GM19043 (cell line): ENCODE data around the gene ZDHHC23.

Source experiments
- ATAC-seq: cut with Tn5 transposase; IDR thresholded peaks from one replicate; pipeline ENCODE4 v1.9.1; 2021; ENCODE audit warnings: low read depth; ENCODE audit not compliant: unreplicated experiment

ZDHHC23 gene

GRCh38 chr3:113947372-113948014 is at the start of gene ZDHHC23:
TSS of gene ZDHHC23 (plus strand) at chr3:113948013. CDS start at chr3:113948803, 790 bp downstream.
- peak; percentile 71 for ATAC-seq

GRCh38 chr3:113898892-113899291 is 48.9 kb upstream of the ZDHHC23 start:
- ATAC-seq: no peak

DNA sequence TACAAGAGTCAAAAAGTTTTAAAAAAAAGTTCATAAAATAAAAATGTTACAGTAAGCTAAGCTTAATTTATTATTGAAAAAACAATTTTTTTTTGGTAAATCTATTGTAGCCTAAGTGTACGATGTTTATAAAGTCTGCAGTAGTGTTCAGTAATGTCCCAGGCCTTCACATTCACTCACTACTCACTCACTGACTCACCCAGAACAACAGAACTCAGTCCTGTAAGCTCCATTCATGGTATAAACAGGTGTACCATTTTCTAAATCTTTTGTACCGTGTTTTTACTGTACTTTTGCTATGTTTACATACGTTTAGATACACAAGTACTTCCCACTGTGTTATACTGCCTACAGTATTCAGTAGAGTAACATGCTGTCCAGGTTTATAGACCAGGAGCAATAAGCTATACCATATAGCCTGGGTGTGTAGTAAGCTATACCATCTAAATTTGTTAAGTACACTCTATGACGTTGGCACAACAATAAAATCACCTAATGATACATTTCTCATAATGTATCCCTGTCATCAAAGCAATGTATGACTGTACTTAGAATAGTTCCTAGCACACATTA is 41.2 kb upstream of the ZDHHC23 start:
- no peak for ATAC-seq

GRCh38 chr3:113908133-113908532 is 39.7 kb upstream of the ZDHHC23 start:
- ATAC-seq: no peak

DNA sequence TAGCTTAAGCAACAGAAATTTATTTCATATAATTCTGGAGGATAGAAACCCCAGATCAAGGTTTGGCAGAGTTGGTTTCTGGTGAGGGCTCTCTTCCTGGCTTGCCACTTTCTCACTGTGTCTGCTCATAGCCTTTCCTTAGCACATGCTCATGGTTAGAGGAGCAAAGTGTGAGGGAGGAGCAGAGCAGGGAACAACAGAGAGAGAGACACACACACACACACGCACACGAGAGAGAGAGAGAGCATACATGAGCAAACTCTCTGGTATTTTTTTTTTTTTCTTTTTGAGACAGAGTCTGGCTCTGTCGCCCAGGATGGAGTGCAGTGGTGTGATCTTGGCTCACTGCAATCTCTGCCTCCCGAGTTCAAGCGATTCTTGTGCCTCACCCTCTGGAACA is 36.8 kb upstream of the ZDHHC23 start:
- ATAC-seq: no peak

DNA sequence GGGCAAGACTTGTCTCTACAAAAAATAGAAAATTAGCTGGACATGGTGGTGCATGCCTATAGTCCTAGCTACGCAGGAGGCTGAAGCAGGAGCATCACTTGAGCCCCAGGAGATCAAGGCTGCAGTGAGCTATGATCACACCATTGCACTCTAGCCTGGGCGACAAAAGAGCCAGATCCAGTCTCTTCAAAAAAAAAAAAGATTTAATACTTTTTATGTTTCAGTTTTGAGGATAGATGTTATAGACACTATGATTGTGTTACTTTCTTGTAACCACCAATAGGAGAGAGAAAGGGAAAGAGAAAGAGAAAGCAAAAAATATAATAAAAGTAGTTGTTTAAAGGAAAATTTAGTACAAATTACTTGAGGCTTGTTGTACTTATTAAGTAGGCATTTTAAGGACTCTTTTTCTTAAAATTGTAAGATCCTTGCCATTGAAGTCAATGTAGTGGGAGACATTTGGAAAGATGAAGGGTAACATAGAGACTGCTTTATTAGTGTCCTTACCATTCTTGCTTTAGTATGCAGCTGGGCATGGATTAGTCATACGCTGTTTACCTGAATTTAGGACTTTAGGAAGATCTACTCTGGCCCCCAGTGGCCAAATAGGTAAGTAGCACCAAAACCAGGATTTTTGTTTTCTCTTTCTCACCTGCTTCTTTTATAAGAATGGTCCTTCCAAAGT is 35.1 kb upstream of the ZDHHC23 start:
- ATAC-seq: peak; percentile 96

DNA sequence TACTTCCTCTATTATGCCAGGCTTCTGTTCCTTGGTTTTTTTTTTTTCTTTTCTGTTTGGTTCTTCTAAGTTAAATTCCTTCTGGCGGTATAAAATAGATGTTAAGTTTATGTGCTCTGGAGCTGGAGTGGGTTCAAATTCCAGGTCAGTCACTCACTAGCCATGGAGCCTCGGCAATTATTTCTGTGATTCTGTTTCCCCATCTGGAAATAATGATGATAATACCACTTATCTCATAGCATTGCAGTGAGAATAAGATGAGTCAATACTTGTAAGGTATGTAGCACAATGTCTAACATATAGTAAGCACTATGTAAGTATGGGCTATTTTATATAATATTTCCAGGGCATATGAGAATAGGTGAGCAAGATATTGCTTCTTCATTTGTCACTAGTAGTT is 33.2 kb upstream of the ZDHHC23 start:
- no peak for ATAC-seq

DNA sequence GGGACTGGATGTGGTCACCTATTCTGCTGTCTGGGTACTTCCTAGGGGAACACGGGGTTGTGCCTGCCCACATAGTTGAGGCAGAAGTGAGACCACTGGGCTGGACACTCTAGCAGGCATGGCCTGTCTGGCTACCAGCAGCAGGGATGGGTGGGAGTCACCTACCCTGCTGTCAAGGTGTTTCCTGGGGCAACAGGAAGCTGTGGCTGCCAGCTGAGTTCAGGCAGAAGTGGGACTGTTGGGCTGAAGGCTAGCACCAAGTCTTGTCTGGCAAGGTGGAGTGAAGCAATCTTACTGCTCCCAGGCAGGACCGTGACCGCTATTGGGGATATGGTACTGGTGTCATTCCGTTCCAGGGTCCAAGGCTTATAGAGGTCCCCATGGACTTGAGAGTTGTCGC is 20.3 kb upstream of the ZDHHC23 start:
- no peak for ATAC-seq

DNA sequence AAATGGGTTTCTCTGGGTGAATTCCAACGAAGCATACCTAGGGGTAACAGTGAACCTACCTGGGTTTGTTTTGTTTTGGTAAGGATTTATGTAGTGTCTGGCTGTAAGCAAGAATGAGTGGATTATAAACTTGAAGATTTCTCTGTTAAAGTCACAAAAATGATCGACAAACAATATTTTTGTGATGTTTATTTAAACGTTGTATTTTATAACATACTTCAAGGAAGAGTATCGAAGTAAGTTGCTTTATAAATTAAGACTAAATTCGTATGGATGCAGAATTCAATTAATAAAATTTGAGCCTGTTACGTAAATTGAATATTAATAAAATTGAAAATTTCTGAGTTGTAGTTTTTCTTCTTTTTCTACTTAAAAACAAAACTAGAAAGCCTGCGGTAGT is 982 bp upstream of the ZDHHC23 start:
- no peak for ATAC-seq

GRCh38 chr3:113948015-113948917 is 453 bp downstream of the ZDHHC23 start:
- ATAC-seq: peak; percentile 44

DNA sequence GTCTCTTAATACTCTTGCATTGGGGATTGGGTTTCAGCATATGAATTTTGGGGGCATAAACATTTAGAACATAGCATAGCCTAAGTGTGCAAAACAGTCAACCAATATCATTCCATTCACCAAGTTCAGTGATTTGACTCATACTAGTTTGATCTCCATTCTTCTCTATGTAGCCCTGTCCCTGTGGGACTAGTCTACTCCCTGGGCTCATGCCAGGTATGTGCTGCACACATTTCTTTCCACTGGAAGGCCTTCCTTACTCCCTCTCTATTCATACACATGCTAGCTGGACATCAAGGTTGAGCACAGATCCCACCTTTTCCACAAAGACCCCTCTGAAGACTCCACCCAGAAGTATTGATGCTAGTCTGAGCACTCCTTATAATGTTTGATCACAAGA is 5.1 kb downstream of the ZDHHC23 start:
- ATAC-seq: no peak

DNA sequence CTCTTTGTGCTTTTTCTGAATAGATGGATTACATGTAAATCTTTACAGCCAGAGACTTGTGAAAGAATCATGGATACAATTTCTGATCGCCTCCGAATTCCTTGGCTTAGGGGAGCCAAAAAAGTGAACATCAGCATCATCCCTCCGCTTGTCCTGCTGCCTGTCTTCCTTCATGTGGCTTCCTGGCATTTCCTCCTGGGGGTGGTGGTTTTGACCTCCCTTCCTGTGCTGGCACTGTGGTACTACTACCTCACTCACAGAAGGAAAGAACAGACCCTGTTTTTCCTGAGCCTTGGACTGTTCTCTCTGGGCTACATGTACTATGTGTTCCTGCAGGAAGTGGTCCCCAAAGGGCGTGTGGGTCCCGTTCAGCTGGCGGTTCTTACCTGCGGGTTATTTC is 5.9 kb downstream of the ZDHHC23 start:
- ATAC-seq: no peak

- ATAC-seq: no peak
These were observed 6.4 kb downstream of the ZDHHC23 start for GRCh38 chr3:113954091-113954685.

- ATAC-seq: no peak
These were observed 16.1 kb downstream of the ZDHHC23 start for GRCh38 chr3:113963879-113964278.

- no peak for ATAC-seq
These were observed 18.4 kb downstream of the ZDHHC23 start for GRCh38 chr3:113966172-113966571.

- no peak for ATAC-seq
These were observed 21.2 kb downstream of the ZDHHC23 start for GRCh38 chr3:113968986-113969385.

GRCh38 chr3:113977822-113978221 is 30.0 kb downstream of the ZDHHC23 start:
- ATAC-seq: no peak

GRCh38 chr3:113979916-113980315 is 32.1 kb downstream of the ZDHHC23 start:
- no peak for ATAC-seq

DNA sequence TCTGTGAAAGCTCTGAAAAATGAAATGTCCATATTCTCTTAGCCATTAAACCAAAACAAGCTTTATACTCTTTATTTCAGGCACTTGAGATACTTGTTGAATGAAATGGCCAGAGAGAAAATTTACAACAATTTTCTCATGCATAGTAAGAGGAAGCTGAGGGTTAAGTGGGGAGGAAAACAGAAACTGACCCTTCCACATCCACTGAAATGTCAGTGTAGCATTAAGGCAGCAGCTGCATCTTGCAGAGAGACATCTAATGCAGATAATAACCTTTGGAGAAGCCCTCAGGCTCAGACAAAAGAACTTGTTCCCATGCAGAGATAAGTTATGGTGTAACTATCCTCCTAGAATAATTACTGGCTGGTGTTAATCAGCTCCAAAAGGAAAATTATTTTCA is 34.0 kb downstream of the ZDHHC23 start:
- no peak for ATAC-seq

DNA sequence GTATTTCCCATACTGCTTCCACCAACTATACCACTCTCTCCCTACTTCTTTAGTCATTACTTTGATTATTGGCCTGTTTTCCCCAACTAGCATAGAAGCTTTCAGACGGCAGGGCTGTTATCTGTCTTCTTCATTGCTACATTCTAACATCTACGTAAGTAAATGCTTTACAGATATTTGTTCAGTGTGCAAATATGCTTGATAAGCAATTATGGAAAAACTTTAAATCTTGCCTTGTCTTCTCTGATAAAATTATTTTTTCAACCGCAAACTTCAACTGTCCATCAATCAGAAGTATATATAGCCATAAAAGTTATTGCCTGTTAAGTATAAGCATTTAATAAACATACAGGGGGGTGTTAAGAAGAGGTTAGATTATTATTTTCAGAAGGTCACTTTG is 35.7 kb downstream of the ZDHHC23 start:
- no peak for ATAC-seq

DNA sequence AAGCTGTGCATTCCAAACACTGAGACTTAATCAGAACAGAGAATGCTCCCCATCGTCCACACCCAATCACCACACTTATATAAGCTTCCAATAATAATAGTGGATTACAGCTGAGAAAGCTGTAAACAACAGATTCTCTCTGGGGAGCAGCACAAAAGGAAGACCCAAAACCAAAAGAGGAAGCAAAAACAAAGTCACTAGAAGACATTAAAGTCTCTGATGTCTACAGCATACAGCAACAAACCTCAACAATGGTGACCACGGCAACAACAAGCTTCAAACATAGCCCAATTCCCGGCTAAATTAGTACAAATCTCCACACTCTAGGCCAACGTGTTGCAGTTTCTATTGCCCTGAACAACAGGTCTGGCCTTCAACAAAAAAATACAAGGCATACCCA is 37.7 kb downstream of the ZDHHC23 start:
- ATAC-seq: peak; percentile 84
